Fibroblast of lung (primary cell): ENCODE measurements around the gene RAD18.

Experiments
- EZH2 ChIP-seq: IDR thresholded peaks from 2 replicates; pipeline ENCODE4 v1.5.1; 2012; ENCODE audit warnings: low read length, control low read depth, mild to moderate bottlenecking; ENCODE audit errors: missing control alignments
- TF ChIP-seq, protein P1 (sequence below), 2 donors: IDR thresholded peaks in 1 of 2; conservative IDR thresholded peaks in 1 of 2; 1 replicate in 1 of 2; 2 replicates in 1 of 2; pipeline ENCODE4 v1.5.1; 2011 to 2012; ENCODE audit warnings: low read length in 2 of 2, control low read depth in 1 of 2, inconsistent platforms in 1 of 2, low read depth in 1 of 2, mild to moderate bottlenecking in 1 of 2

- TF ChIP-seq, protein P1, sequence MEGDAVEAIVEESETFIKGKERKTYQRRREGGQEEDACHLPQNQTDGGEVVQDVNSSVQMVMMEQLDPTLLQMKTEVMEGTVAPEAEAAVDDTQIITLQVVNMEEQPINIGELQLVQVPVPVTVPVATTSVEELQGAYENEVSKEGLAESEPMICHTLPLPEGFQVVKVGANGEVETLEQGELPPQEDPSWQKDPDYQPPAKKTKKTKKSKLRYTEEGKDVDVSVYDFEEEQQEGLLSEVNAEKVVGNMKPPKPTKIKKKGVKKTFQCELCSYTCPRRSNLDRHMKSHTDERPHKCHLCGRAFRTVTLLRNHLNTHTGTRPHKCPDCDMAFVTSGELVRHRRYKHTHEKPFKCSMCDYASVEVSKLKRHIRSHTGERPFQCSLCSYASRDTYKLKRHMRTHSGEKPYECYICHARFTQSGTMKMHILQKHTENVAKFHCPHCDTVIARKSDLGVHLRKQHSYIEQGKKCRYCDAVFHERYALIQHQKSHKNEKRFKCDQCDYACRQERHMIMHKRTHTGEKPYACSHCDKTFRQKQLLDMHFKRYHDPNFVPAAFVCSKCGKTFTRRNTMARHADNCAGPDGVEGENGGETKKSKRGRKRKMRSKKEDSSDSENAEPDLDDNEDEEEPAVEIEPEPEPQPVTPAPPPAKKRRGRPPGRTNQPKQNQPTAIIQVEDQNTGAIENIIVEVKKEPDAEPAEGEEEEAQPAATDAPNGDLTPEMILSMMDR (conservative IDR thresholded peaks at IDR 0.05 in 1 of 2, IDR thresholded peaks at IDR 0.05 in 1 of 2; ENCODE audit: low read depth in 1 of 2, low read length in 2 of 2): peak; percentile 28 to 52
- no peak for TF ChIP-seq EZH2
Measured at GRCh38 chr3:8938021-8938420, 25.3 kb downstream of the RAD18 start.
